Large intestine (tissue), 3 donors: ENCODE measurements around the gene CPNE9. TPM values are rescaled to one million over a fixed set of nuclear protein-coding genes. Genes with fewer than 3 reads are reported as not detected.

Experiments
- DNase-seq, 2 donors: peaks; one replicate each; pipeline versions ENCODE4 v3.0.0 to v3.0.0-alpha.2; 2013
- H3K27ac ChIP-seq: one replicate; pipeline ENCODE4 v1.5.1; 2013; ENCODE audit warnings: low read length
- H3K27me3 ChIP-seq: 2 replicates; pipeline ENCODE4 v1.6.1; 2013; ENCODE audit warnings: low read length; ENCODE audit not compliant: control insufficient read depth, insufficient read depth
- H3K36me3 ChIP-seq: 2 replicates; pipeline ENCODE4 v1.6.1; 2013; ENCODE audit warnings: low read length; ENCODE audit not compliant: control insufficient read depth, insufficient read depth
- H3K4me1 ChIP-seq: one replicate; pipeline ENCODE4 v1.6.1; 2013; ENCODE audit warnings: low read length; ENCODE audit not compliant: control insufficient read depth, insufficient read depth
- H3K4me3 ChIP-seq: one replicate; pipeline ENCODE4 v1.5.1; 2013; ENCODE audit warnings: low read length
- H3K9me3 ChIP-seq: one replicate; pipeline ENCODE4 v1.6.1; 2013; ENCODE audit warnings: mild to moderate bottlenecking, low read depth, low read length, moderate library complexity; ENCODE audit not compliant: control insufficient read depth
- WGBS: methylation state at CpG from one replicate; pipeline ENCODE4 v1.1.5; 2013; ENCODE audit warnings: low lambda C conversion rate; ENCODE audit not compliant: insufficient coverage; 5-methylcytosine and 5-hydroxymethylcytosine counted together
- polyA plus RNA-seq: library from polyadenylated mRNA; unstranded; fragments of 120-200 nt; gene quantifications from one replicate; pipeline ENCODE4 v1.2.1, GENCODE V29; 2013

Gene CPNE9
- polyA plus RNA-seq, 1 donor, result 0.73 TPM

GRCh38 chr3:9686703-9687102 lies 16.9 kb upstream of the CPNE9 start:
- Histone ChIP-seq H3K4me3 (no peak overlapping the region), H3K36me3 (peaks cover 92% of the 10 kb centered on the region), H3K27me3 (no peaks in the 10 kb centered on the region), H3K4me1 (peaks cover 8% of the 10 kb centered on the region), H3K27ac (no peak overlapping the region), H3K9me3 (no peaks in the 10 kb centered on the region)
- WGBS, result no CpG with 5 or more reads among the region's 3 CpGs
- no peak for DNase-seq

GRCh38 chr3:9687514-9687913 lies 16.1 kb upstream of the CPNE9 start:
- H3K4me3 ChIP-seq, result no peak overlapping the region
- DNase-seq, result no peak
- 100% methylated on average over 1 of the region's 7 CpGs for WGBS
- H3K36me3 ChIP-seq, result peaks cover 99% of the 10 kb centered on the region
- H3K27ac ChIP-seq, result no peak overlapping the region
- peaks cover under 1% of the 10 kb centered on the region for H3K4me1 ChIP-seq
- H3K27me3 ChIP-seq, result no peaks in the 10 kb centered on the region
- H3K9me3 ChIP-seq, result no peaks in the 10 kb centered on the region

GRCh38 chr3:9688961-9689360 lies 14.7 kb upstream of the CPNE9 start:
- Histone ChIP-seq H3K27ac (no peak overlapping the region), H3K9me3 (no peaks in the 10 kb centered on the region), H3K36me3 (peaks cover 98% of the 10 kb centered on the region), H3K4me3 (no peak overlapping the region), H3K4me1 (no peaks in the 10 kb centered on the region), H3K27me3 (no peaks in the 10 kb centered on the region)
- WGBS, result no CpG with 5 or more reads among the region's 5 CpGs
- DNase-seq, result no peak

GRCh38 chr3:9689757-9690156 lies 13.9 kb upstream of the CPNE9 start:
- Histone ChIP-seq H3K4me1 (no peaks in the 10 kb centered on the region), H3K27me3 (no peaks in the 10 kb centered on the region), H3K36me3 (peaks cover 97% of the 10 kb centered on the region), H3K27ac (no peak overlapping the region), H3K4me3 (no peak overlapping the region), H3K9me3 (no peaks in the 10 kb centered on the region)
- no peak for DNase-seq
- no CpG with 5 or more reads among the region's 4 CpGs for WGBS

GRCh38 chr3:9690451-9691450 lies 12.9 kb upstream of the CPNE9 start:
- no peaks in the 10 kb centered on the region for H3K9me3 ChIP-seq
- 80% methylated on average over 2 of the region's 15 CpGs for WGBS
- H3K4me3 ChIP-seq, result no peak overlapping the region
- H3K4me1 ChIP-seq, result no peaks in the 10 kb centered on the region
- DNase-seq, result no peak
- H3K27ac ChIP-seq, result no peak overlapping the region
- H3K36me3 ChIP-seq, result peaks cover 97% of the 10 kb centered on the region
- no peaks in the 10 kb centered on the region for H3K27me3 ChIP-seq

- Histone ChIP-seq H3K36me3 (peaks cover 94% of the 10 kb centered on the region), H3K4me3 (no peak overlapping the region), H3K27ac (no peak overlapping the region), H3K9me3 (no peaks in the 10 kb centered on the region), H3K4me1 (no peaks in the 10 kb centered on the region), H3K27me3 (no peaks in the 10 kb centered on the region)
- no CpG with 5 or more reads among the region's 2 CpGs for WGBS
- no peak for DNase-seq
These were observed 12.0 kb upstream of the CPNE9 start for GRCh38 chr3:9691636-9692035.

GRCh38 chr3:9692416-9692815 lies 11.2 kb upstream of the CPNE9 start:
- H3K27me3 ChIP-seq, result no peaks in the 10 kb centered on the region
- H3K27ac ChIP-seq, result no peak overlapping the region
- peaks cover 94% of the 10 kb centered on the region for H3K36me3 ChIP-seq
- WGBS, result no CpG with 5 or more reads among the region's 5 CpGs
- no peak for DNase-seq
- H3K4me1 ChIP-seq, result no peaks in the 10 kb centered on the region
- H3K4me3 ChIP-seq, result no peak overlapping the region
- H3K9me3 ChIP-seq, result no peaks in the 10 kb centered on the region

GRCh38 chr3:9695345-9695744 lies 8.3 kb upstream of the CPNE9 start:
- DNase-seq, result no peak
- Histone ChIP-seq H3K27ac (no peak overlapping the region), H3K4me1 (no peaks in the 10 kb centered on the region), H3K9me3 (no peaks in the 10 kb centered on the region), H3K27me3 (no peaks in the 10 kb centered on the region), H3K4me3 (no peak overlapping the region), H3K36me3 (peaks cover 90% of the 10 kb centered on the region)
- no CpG with 5 or more reads among the region's 4 CpGs for WGBS

- H3K4me3 ChIP-seq, result no peak overlapping the region
- H3K4me1 ChIP-seq, result no peaks in the 10 kb centered on the region
- DNase-seq, result no peak
- peaks cover 88% of the 10 kb centered on the region for H3K36me3 ChIP-seq
- H3K27me3 ChIP-seq, result no peaks in the 10 kb centered on the region
- H3K27ac ChIP-seq, result no peak overlapping the region
- no peaks in the 10 kb centered on the region for H3K9me3 ChIP-seq
- WGBS, result no CpG with 5 or more reads among the region's 7 CpGs
These were observed 7.9 kb upstream of the CPNE9 start for GRCh38 chr3:9695746-9696145.

GRCh38 chr3:9696480-9697220 lies 7.0 kb upstream of the CPNE9 start:
- Histone ChIP-seq H3K4me3 (no peak overlapping the region), H3K27ac (no peak overlapping the region), H3K4me1 (no peaks in the 10 kb centered on the region), H3K36me3 (peaks cover 84% of the 10 kb centered on the region), H3K27me3 (no peaks in the 10 kb centered on the region), H3K9me3 (no peaks in the 10 kb centered on the region)
- no peak for DNase-seq
- WGBS, result no CpG with 5 or more reads among the region's 5 CpGs
